Activated B cell treated with CpG ODN at 0.5 μM for 24 hours (primary cell): Measurements from ENCODE around the gene EFNA3. TPM values are rescaled to one million over a fixed set of nuclear protein-coding genes. Genes with fewer than 3 reads are reported as not detected.

Experiments
- ATAC-seq: fragments of 200-7000 bp; cut with Tn5 transposase; one replicate; pipeline ENCODE4 v1.10.0; 2021; ENCODE audit warnings: low read depth, mild to moderate bottlenecking, moderate library complexity
- CTCF ChIA-PET: fragments of 350-600 bp; sonication (Branson Sonifier 250); formaldehyde crosslinking; loops from one replicate; lab custom pipeline; 2021; ENCODE audit warnings: antibody characterized with exemption; lab: Charles Lee
- POLR2A ChIA-PET: fragments of 350-600 bp; sonication (Branson Sonifier 250); formaldehyde crosslinking; loops from one replicate; lab custom pipeline; 2021; ENCODE audit warnings: antibody characterized with exemption; lab: Charles Lee
- DNase-seq: peaks from one replicate; pipeline ENCODE4 v3.0.0; 2022
- H3K27ac Mint-ChIP-seq: one replicate; pipeline ENCODE4 v1.8.0; 2020; ENCODE audit warnings: mixed read lengths
- H3K27me3 Mint-ChIP-seq: one replicate; pipeline ENCODE4 v1.8.0; 2021; ENCODE audit warnings: mixed read lengths
- H3K36me3 Mint-ChIP-seq: one replicate; pipeline ENCODE4 v1.8.0; 2021; ENCODE audit warnings: low read depth, mixed read lengths
- H3K4me1 Mint-ChIP-seq: one replicate; pipeline ENCODE4 v1.8.0; 2021; ENCODE audit warnings: mixed read lengths
- H3K4me3 Mint-ChIP-seq: one replicate; pipeline ENCODE4 v1.8.0; 2020; ENCODE audit warnings: mild to moderate bottlenecking, mixed read lengths
- H3K9me3 Mint-ChIP-seq: one replicate; pipeline ENCODE4 v1.8.0; 2020; ENCODE audit warnings: mixed read lengths
- intact Hi-C: fragments of 100-400 bp; cut with micrococcal nuclease; formaldehyde crosslinking; loops from one replicate; pipeline ENCODE4 v1.15.1; 2024
- total RNA-seq: library from RNA; stranded (reverse); gene quantifications from 2 replicates; pipeline ENCODE4 v1.2.3, GENCODE V29; 2022
- TF ChIP-seq, protein P1 (sequence below): fragments of 200-600 bp; IDR thresholded peaks from one replicate; pipeline ENCODE4 v1.8.0; 2022; ENCODE audit warnings: antibody characterized with exemption, mild to moderate bottlenecking

EFNA3 gene
- total RNA-seq, 1 donor from 2014 or later, result 1.2 TPM

DNA sequence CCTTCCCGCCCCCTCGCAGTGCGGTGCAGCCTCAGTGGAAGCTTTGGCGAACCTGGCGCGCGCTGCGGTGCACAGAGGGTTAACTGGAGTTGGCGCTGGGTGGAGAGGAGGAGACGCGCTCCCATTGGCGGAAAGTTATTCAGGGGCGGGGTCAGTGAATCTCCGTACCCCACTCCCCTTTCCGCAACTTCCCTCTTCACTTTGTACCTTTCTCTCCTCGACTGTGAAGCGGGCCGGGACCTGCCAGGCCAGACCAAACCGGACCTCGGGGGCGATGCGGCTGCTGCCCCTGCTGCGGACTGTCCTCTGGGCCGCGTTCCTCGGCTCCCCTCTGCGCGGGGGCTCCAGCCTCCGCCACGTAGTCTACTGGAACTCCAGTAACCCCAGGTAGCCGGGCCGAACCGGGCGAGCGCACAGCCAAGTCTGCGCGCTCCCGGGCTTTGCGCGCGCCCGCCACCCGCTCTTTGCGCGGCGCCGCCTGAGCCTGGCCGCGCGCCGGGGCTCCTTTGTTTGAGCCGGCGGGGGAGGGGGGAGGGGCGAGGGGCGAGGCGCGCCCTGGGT is 15.0 kb upstream of the EFNA3 start, which contains the start of gene EFNA4:
EFNA4 (plus strand) TSS at position 191 of the 561 bp plus-strand sequence; CDS start at position 275, 84 bp downstream.
- POLR2A ChIA-PET, result interaction anchor here (1.0 to 4.4 kb wide), 8 partner anchors 9 to 127 kb away, joined by 3 to 54 read pairs (median 4); partner anchors contain the start of gene PMVK
- ATAC-seq, result peak; percentile 83
- intact Hi-C loops, result loop anchor here (1.0 to 5.0 kb wide), 6 partner anchors 8 to 736 kb away; partner anchors contain the start of genes ADAR, ATP8B2 and ZBTB7B

DNA sequence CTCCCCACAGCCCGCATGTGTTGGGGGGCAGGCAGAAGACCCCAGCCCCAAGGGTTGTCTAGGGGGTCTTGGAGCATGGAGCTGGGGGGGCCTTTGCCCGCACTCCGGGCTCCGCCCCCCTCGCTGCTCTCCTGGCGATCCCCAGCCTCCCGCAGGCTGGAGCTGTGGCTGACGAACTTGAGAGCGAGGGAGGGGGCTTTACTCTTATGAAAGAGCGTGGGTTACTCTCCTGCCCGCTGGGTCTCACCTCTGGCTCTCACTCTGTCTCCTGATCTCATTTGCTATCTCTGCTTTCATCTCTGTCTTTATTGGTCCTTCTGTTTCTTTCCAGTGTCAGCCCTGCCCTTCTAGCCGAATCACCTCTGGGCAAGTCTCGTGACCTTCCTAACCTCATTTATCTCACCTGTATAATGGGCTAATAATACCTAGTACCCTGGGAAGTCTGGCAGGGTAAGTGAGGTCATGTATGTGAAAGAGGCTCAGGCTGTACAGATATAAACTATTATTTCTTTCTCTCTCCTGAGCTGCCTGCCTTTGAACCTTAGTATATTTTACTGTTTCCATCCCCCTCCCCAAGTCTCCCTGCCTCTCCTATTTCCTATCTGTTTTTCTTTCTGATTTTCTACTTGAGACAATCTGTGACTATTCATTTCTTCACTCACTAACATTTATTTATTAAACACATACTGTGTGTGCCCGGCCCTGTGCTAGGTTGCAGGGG is 14.4 kb upstream of the EFNA3 start:
- intact Hi-C loops, result loop anchor here (5.0 kb wide), 2 partner anchors 457 to 737 kb away; partner anchors contain the start of genes ADAR and ATP8B2
- POLR2A ChIA-PET, result interaction anchor here (1.0 to 4.4 kb wide), 9 partner anchors 8 to 128 kb away, joined by 3 to 54 read pairs (median 4); partner anchors contain the start of genes EFNA3 and PMVK
- no peak for ATAC-seq

More for the DNA sequence above, 15.0 kb upstream of the EFNA3 start, which contains the start of gene EFNA4:
- H3K4me1 Mint-ChIP-seq, result peaks cover 50% of the 10 kb centered on the region
- peak; percentile 73 for DNase-seq
- no peaks in the 10 kb centered on the region for H3K27me3 Mint-ChIP-seq
- H3K36me3 Mint-ChIP-seq, result peaks cover 15% of the 10 kb centered on the region
- H3K4me3 Mint-ChIP-seq, result peak within 1 kb of the TSS; percentile 83
- no peaks in the 10 kb centered on the region for H3K9me3 Mint-ChIP-seq
- TF ChIP-seq, protein P1, sequence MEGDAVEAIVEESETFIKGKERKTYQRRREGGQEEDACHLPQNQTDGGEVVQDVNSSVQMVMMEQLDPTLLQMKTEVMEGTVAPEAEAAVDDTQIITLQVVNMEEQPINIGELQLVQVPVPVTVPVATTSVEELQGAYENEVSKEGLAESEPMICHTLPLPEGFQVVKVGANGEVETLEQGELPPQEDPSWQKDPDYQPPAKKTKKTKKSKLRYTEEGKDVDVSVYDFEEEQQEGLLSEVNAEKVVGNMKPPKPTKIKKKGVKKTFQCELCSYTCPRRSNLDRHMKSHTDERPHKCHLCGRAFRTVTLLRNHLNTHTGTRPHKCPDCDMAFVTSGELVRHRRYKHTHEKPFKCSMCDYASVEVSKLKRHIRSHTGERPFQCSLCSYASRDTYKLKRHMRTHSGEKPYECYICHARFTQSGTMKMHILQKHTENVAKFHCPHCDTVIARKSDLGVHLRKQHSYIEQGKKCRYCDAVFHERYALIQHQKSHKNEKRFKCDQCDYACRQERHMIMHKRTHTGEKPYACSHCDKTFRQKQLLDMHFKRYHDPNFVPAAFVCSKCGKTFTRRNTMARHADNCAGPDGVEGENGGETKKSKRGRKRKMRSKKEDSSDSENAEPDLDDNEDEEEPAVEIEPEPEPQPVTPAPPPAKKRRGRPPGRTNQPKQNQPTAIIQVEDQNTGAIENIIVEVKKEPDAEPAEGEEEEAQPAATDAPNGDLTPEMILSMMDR, result no peak
- CTCF ChIA-PET, result interaction anchor here (1.1 to 9.2 kb wide), 6 partner anchors 12 to 104 kb away, joined by 3 to 101 read pairs (median 21); partner anchors contain the start of gene ADAM15
- peak within 1 kb of the TSS; percentile 67 for H3K27ac Mint-ChIP-seq

DNA sequence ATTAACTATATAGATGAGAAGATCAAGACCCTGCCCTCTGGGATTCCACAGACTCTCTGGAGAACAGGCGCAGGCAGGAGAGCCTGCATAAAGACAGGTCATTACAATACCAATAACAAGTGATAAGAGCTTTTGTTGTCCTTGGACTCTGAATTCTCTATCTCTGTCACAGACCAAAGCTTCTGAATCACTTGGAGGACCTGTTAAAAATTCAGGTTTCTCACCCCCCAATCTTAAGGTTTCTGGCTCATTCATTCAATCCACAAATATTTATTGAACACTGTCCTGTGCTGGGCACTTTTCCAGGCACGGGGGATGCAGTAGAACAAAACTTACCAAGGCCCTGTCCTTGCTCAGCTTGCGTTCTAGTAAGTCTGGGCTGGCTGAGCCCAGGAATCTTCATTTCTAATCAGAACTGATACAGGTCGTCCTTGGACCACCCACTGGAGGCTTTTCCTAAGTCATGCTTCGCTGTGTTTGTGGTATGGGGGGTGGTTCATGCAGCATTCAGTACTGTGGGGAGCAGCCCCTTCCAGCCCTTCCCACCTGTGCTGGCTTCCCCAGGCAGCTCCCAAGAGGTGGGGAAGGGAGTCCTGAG is 13.7 kb upstream of the EFNA3 start:
- ChIA-PET POLR2A (interaction anchor here (0.7 to 4.4 kb wide), 5 partner anchors 13 to 399 kb away, joined by 3 to 54 read pairs (median 3); partner anchors contain the start of gene EFNA3), CTCF (interaction anchor here (0.9 to 9.2 kb wide), 3 partner anchors 19 to 108 kb away, joined by 5 to 101 read pairs (median 84); partner anchors contain the start of gene KRTCAP2)
- Mint-ChIP-seq H3K4me1 (peaks cover 54% of the 10 kb centered on the region), H3K9me3 (no peaks in the 10 kb centered on the region), H3K27ac (peak overlapping the region; percentile 20), H3K36me3 (peaks cover 22% of the 10 kb centered on the region), H3K4me3 (peak overlapping the region; percentile 83), H3K27me3 (no peaks in the 10 kb centered on the region)
- TF ChIP-seq, protein P1, result no peak
- ATAC-seq, result no peak
- intact Hi-C loops, result loop anchor here (5.0 kb wide), 2 partner anchors 458 to 738 kb away; partner anchors contain the start of genes ADAR and ATP8B2
- no peak for DNase-seq

More for the DNA sequence above, 14.4 kb upstream of the EFNA3 start:
- H3K36me3 Mint-ChIP-seq, result peaks cover 20% of the 10 kb centered on the region
- peak overlapping the region; percentile 20 for H3K27ac Mint-ChIP-seq
- no peak for DNase-seq
- peak overlapping the region; percentile 83 for H3K4me3 Mint-ChIP-seq
- H3K27me3 Mint-ChIP-seq, result no peaks in the 10 kb centered on the region
- TF ChIP-seq, protein P1, result no peak
- peaks cover 52% of the 10 kb centered on the region for H3K4me1 Mint-ChIP-seq
- H3K9me3 Mint-ChIP-seq, result no peaks in the 10 kb centered on the region
- CTCF ChIA-PET, result interaction anchor here (0.9 to 9.2 kb wide), 5 partner anchors 17 to 108 kb away, joined by 3 to 101 read pairs (median 5); partner anchors contain the start of gene KRTCAP2

DNA sequence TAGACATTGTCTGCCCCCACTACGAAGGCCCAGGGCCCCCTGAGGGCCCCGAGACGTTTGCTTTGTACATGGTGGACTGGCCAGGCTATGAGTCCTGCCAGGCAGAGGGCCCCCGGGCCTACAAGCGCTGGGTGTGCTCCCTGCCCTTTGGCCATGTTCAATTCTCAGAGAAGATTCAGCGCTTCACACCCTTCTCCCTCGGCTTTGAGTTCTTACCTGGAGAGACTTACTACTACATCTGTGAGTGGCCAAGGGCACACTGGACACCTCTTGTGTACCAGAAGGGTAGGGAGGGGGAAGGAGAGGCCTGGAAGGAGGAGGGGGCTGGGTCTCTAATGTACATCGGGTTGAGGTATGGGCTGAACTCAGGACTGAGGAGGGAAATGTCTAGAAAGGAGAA is 11.9 kb upstream of the EFNA3 start:
- Mint-ChIP-seq H3K27ac (no peak overlapping the region), H3K4me1 (peaks cover 60% of the 10 kb centered on the region), H3K9me3 (no peaks in the 10 kb centered on the region), H3K36me3 (peaks cover 22% of the 10 kb centered on the region), H3K27me3 (no peaks in the 10 kb centered on the region), H3K4me3 (no peak overlapping the region)
- CTCF ChIA-PET, result interaction anchor here (5.6 kb wide), 1 partner anchor 17 kb away, joined by 84 read pairs; no protein-coding TSS in a partner anchor
- POLR2A ChIA-PET, result interaction anchor here (1.0 to 2.6 kb wide), 2 partner anchors 18 to 131 kb away, joined by 3 to 8 read pairs; partner anchors contain the start of gene PMVK
- intact Hi-C loops, result no loop called here
- ATAC-seq (no peak), DNase-seq (no peak)
- TF ChIP-seq, protein P1, result no peak
